Spleen (tissue), 11 donors: Measurements from ENCODE around the gene CYP1A2. TPM values are rescaled to one million over a fixed set of nuclear protein-coding genes. Genes with fewer than 3 reads are reported as not detected.

Experiments used
- DNase-seq: peaks from one replicate; pipeline ENCODE4 v3.0.0-alpha.2; 2020
- H3K27ac ChIP-seq, 8 donors: fragments of 200-600 bp; sonication (generic) in 7 of 8; 1 replicate in 4 of 8; 2 replicates in 4 of 8; pipeline versions ENCODE4 v1.5.0 to v1.8.0; 2016 to 2021; ENCODE audit warnings: inconsistent platforms in 4 of 8, mild to moderate bottlenecking in 4 of 8, moderate library complexity in 1 of 8
- H3K27me3 ChIP-seq, 7 donors: fragments of 200-600 bp; sonication (generic) in 6 of 7; replicated peaks in 1 of 7; 1 replicate in 4 of 7; 2 replicates in 3 of 7; pipeline versions ENCODE4 v1.5.0 to v1.8.0; 2016 to 2021; ENCODE audit warnings: inconsistent platforms in 3 of 7, mild to moderate bottlenecking in 1 of 7
- H3K36me3 ChIP-seq, 6 donors: fragments of 200-600 bp; sonication (generic) in 5 of 6; 1 replicate in 4 of 6; 2 replicates in 2 of 6; pipeline versions ENCODE4 v1.5.0 to v1.8.0; 2016 to 2021; ENCODE audit warnings: inconsistent platforms in 2 of 6
- H3K4me1 ChIP-seq, 6 donors: fragments of 200-600 bp; sonication (generic) in 5 of 6; 1 replicate in 3 of 6; 2 replicates in 3 of 6; pipeline versions ENCODE4 v1.5.0 to v1.8.0; 2016 to 2021; ENCODE audit warnings: inconsistent platforms in 3 of 6
- H3K4me3 ChIP-seq, 8 donors: fragments of 200-600 bp; sonication (generic) in 7 of 8; 1 replicate in 4 of 8; 2 replicates in 4 of 8; pipeline versions ENCODE4 v1.5.0 to v1.8.0; 2016 to 2021; ENCODE audit warnings: inconsistent platforms in 4 of 8, mild to moderate bottlenecking in 4 of 8, moderate library complexity in 2 of 8
- H3K9me3 ChIP-seq, 8 donors: fragments of 200-600 bp; sonication (generic) in 7 of 8; 1 replicate in 4 of 8; 2 replicates in 4 of 8; pipeline versions ENCODE4 v1.5.0 to v1.8.0; 2016 to 2021; ENCODE audit warnings: inconsistent platforms in 4 of 8
- POLR2A ChIP-seq, 3 donors: fragments of 450-650 bp; IDR thresholded peaks; one replicate each; pipeline ENCODE4 v1.5.1; 2017; ENCODE audit warnings: antibody characterized with exemption in 3 of 3, mild to moderate bottlenecking in 1 of 3
- POLR2AphosphoS5 ChIP-seq, 3 donors: sonication (generic); formaldehyde crosslinking; IDR thresholded peaks; one replicate each; pipeline ENCODE4 v1.5.1; 2017; ENCODE audit warnings: antibody characterized with exemption in 3 of 3
- WGBS, 5 donors: extraction: QIAGEN DNeasy Blood & Tissue Kit in 3 of 5; methylation state at CpG; one replicate each; pipeline versions ENCODE4 v1.1.5 to v1.1.7; 2013 to 2018; 5-methylcytosine and 5-hydroxymethylcytosine counted together
- intact Hi-C: fragments of 100-400 bp; cut with DNase I; formaldehyde crosslinking; loops from one replicate; pipeline ENCODE4 v1.15.0; 2023; ENCODE audit warnings: low total_unique reads
- microRNA-seq, 3 donors: library from miRNA; unstranded; fragments of <30 nt; microRNA quantifications; one replicate each; pipeline versions ENCODE4 to v1.1.0, GENCODE V29; 2019 to 2020
- polyA plus RNA-seq, 3 donors: library from polyadenylated mRNA; stranded (reverse); fragments of 200-250 nt; gene quantifications; one replicate each; pipeline ENCODE4 v1.2.1, GENCODE V29; 2013
- small RNA-seq, 4 donors: library from RNA; depleted of rRNA; stranded (forward); fragments of <200 nt; gene quantifications; one replicate each; pipeline ENCODE3, GENCODE V24; 2016
- total RNA-seq, 7 donors: library from RNA; depleted of rRNA in 3 of 7; stranded (reverse); fragments of >200 nt in 3 of 7; fragmentation: NEBNext Ultra II Directional in 4 of 7; extraction: Animal tissue kit (Norgen Biotek cat#: 25700) in 4 of 7; gene quantifications; one replicate each; pipeline versions ENCODE4 v1.1.0 to v1.2.1, GENCODE V29; 2016 to 2021
- donor health status: healthy with polysubstance abuse.
- donor health status: DM: no; HTN: no; CAD: no; lungs with moderate emphysema.
- donor health status: DM: no; HTN: no; CAD: no.
- donor health status: Bipolar disorder and iron deficiency.
- donor health status: healthy.
- donor health status: DM: no; HTN: no; CAD: no.
- donor health status: DM: yes; HTN: yes; CAD: no.

Gene CYP1A2
- total and polyA plus RNA-seq, 10 donors, result not detected

- intact Hi-C loops, result loop anchor here (5.0 kb wide), 1 partner anchor 36 kb away; no protein-coding TSS in a partner anchor
- no peak overlapping the region for H3K27ac ChIP-seq
- H3K36me3 ChIP-seq, result peaks cover 0 to 74% (median 59%) of the 10 kb centered on the region in 6 donors
- H3K9me3 ChIP-seq, result no peaks in the 10 kb centered on the region
- no peaks in the 10 kb centered on the region for H3K27me3 ChIP-seq
- peaks cover 24 to 45% (median 32%) of the 10 kb centered on the region in 6 donors for H3K4me1 ChIP-seq
- 88 to 92% (median 90%) methylated on average over 29 to 31 of the region's 31 CpGs for WGBS, 5 donors
- H3K4me3 ChIP-seq, result no peak overlapping the region
- no peak for DNase-seq
- no peak for TF ChIP-seq POLR2A (IDR thresholded peaks at IDR 0.05)
- peak in 1 of 3 donors; percentile 56 for TF ChIP-seq POLR2AphosphoS5 (IDR thresholded peaks at IDR 0.05)
Measured at GRCh38 chr15:74802862-74803447, 54.3 kb downstream of the CYP1A2 start.

GRCh38 chr15:74804935-74805334 lies 56.3 kb downstream of the CYP1A2 start:
- H3K27me3 ChIP-seq, result no peaks in the 10 kb centered on the region
- TF ChIP-seq POLR2AphosphoS5 (IDR thresholded peaks at IDR 0.05) (peak in 2 of 3 donors; percentile 54 to 67), POLR2A (IDR thresholded peaks at IDR 0.05) (no peak)
- DNase-seq, result no peak
- H3K27ac ChIP-seq, result peak overlapping the region in 2 of 8 donors; percentile 23 to 40
- peaks cover 7 to 41% (median 15%) of the 10 kb centered on the region in 6 donors for H3K4me1 ChIP-seq
- peaks cover 0 to 55% (median 44%) of the 10 kb centered on the region in 6 donors for H3K36me3 ChIP-seq
- intact Hi-C loops, result loop anchor here (5.0 kb wide), 1 partner anchor 38 kb away; no protein-coding TSS in a partner anchor
- 69 to 87% (median 77%) methylated on average over 6 of the region's 6 CpGs for WGBS, 5 donors
- H3K4me3 ChIP-seq, result no peak overlapping the region
- H3K9me3 ChIP-seq, result no peaks in the 10 kb centered on the region

Small RNAs within 50 kb of the gene (microRNA-seq; reads per million reads assigned to microRNA genes)
- 0 reads per million in 3 donors for gene MIR4513

Small RNAs within 50 kb of the gene (small RNA-seq; reads per million reads assigned to genes)
- 0 to 0.23 (median 0) reads per million in 4 donors for gene MIR4513

Other genes with a start within 250 kb of the CYP1A2 start
- gene ARID3B, start 207.6 kb upstream of the CYP1A2 start, total RNA-seq, result 10 to 100 TPM; 14.5 to 25.2 (median 16.3) TPM
- 1 to 10 TPM; 3.5 to 7.8 (median 4.7) TPM for gene ARID3B, start 207.6 kb upstream of the CYP1A2 start, polyA plus RNA-seq
- gene CLK3, start 133.0 kb upstream of the CYP1A2 start, total RNA-seq, result 100 to 1,000 TPM in 6 of 7 donors, 10 to 100 TPM in 1; 97.8 to 229 (median 109) TPM
- gene CLK3, start 133.0 kb upstream of the CYP1A2 start, polyA plus RNA-seq, result 100 to 1,000 TPM in 1 of 3 donors, 10 to 100 TPM in 2; 54.0 to 106 (median 93.7) TPM
- 10 to 100 TPM; 14.8 to 32.5 (median 26.3) TPM for gene EDC3, start 52.8 kb upstream of the CYP1A2 start, total RNA-seq
- 10 to 100 TPM in 2 of 3 donors, 1 to 10 TPM in 1; 8.3 to 13.4 (median 10.3) TPM for gene EDC3, start 52.8 kb upstream of the CYP1A2 start, polyA plus RNA-seq
- gene CYP1A1, start 23.3 kb upstream of the CYP1A2 start, total RNA-seq, result 1 to 10 TPM in 1 of 7 donors, not detected in 6; 1.1 TPM
- under 1 TPM; 0.03 to 0.06 (median 0.04) TPM for gene CYP1A1, start 23.3 kb upstream of the CYP1A2 start, polyA plus RNA-seq
- gene CSK, start 33.2 kb downstream of the CYP1A2 start, total RNA-seq, result 100 to 1,000 TPM; 121 to 281 (median 197) TPM
- 100 to 1,000 TPM; 150 to 244 (median 187) TPM for gene CSK, start 33.2 kb downstream of the CYP1A2 start, polyA plus RNA-seq
- gene LMAN1L, start 64.0 kb downstream of the CYP1A2 start, total RNA-seq, result 100 to 1,000 TPM in 4 of 7 donors, 10 to 100 TPM in 3; 55.3 to 164 (median 106) TPM
- 10 to 100 TPM in 2 of 3 donors, 1 to 10 TPM in 1; 2.4 to 36.8 (median 25.6) TPM for gene LMAN1L, start 64.0 kb downstream of the CYP1A2 start, polyA plus RNA-seq
- 10 to 100 TPM; 17.7 to 73.7 (median 37.0) TPM for gene CPLX3, start 77.8 kb downstream of the CYP1A2 start, total RNA-seq
- 100 to 1,000 TPM in 2 of 3 donors, 10 to 100 TPM in 1; 28.9 to 207 (median 127) TPM for gene CPLX3, start 77.8 kb downstream of the CYP1A2 start, polyA plus RNA-seq
- 10 to 100 TPM; 51.7 to 74.6 (median 57.7) TPM for gene ULK3, start 94.3 kb downstream of the CYP1A2 start, total RNA-seq
- gene ULK3, start 94.3 kb downstream of the CYP1A2 start, polyA plus RNA-seq, result 10 to 100 TPM; 33.2 to 71.5 (median 64.7) TPM
- gene SCAMP2, start 124.5 kb downstream of the CYP1A2 start, total RNA-seq, result 100 to 1,000 TPM in 5 of 7 donors, 10 to 100 TPM in 2; 84.3 to 129 (median 113) TPM
- gene SCAMP2, start 124.5 kb downstream of the CYP1A2 start, polyA plus RNA-seq, result 10 to 100 TPM; 34.7 to 48.1 (median 38.5) TPM
- 10 to 100 TPM; 25.6 to 49.9 (median 41.0) TPM for gene MPI, start 141.2 kb downstream of the CYP1A2 start, total RNA-seq
- 10 to 100 TPM; 16.4 to 29.6 (median 20.5) TPM for gene MPI, start 141.2 kb downstream of the CYP1A2 start, polyA plus RNA-seq
- 100 to 1,000 TPM in 1 of 7 donors, 10 to 100 TPM in 6; 54.6 to 103 (median 69.8) TPM for gene FAM219B, start 158.0 kb downstream of the CYP1A2 start, total RNA-seq
- 10 to 100 TPM; 18.6 to 31.3 (median 20.1) TPM for gene FAM219B, start 158.0 kb downstream of the CYP1A2 start, polyA plus RNA-seq
- gene COX5A, start 189.2 kb downstream of the CYP1A2 start, total RNA-seq, result 100 to 1,000 TPM in 4 of 7 donors, 10 to 100 TPM in 3; 83.2 to 122 (median 108) TPM
- 100 to 1,000 TPM; 142 to 247 (median 221) TPM for gene COX5A, start 189.2 kb downstream of the CYP1A2 start, polyA plus RNA-seq
- gene RPP25, start 207.9 kb downstream of the CYP1A2 start, total RNA-seq, result 10 to 100 TPM in 6 of 7 donors, 1 to 10 TPM in 1; 7.9 to 18.9 (median 15.4) TPM
- gene RPP25, start 207.9 kb downstream of the CYP1A2 start, polyA plus RNA-seq, result 10 to 100 TPM in 2 of 3 donors, 1 to 10 TPM in 1; 4.6 to 11.4 (median 10.9) TPM
- 10 to 100 TPM in 3 of 7 donors, 1 to 10 TPM in 4; 6.6 to 20.0 (median 8.7) TPM for gene SCAMP5, start 246.7 kb downstream of the CYP1A2 start, total RNA-seq
- 1 to 10 TPM; 1.8 to 7.1 (median 3.8) TPM for gene SCAMP5, start 246.7 kb downstream of the CYP1A2 start, polyA plus RNA-seq